OCI-LY3 (cell line): ENCODE data around the gene CFAP251.

Experiments
- EZH2phosphoT487 ChIP-seq: fragments of 200-600 bp; shearing (Covaris generic); IDR thresholded peaks from 2 replicates; pipeline ENCODE4 v1.6.1; 2018; ENCODE audit warnings: antibody characterized with exemption, mixed run types, low read depth
- TF ChIP-seq, protein P1 (sequence below): fragments of 200-600, 300-600 bp; sonication (generic); IDR thresholded peaks from 2 replicates; pipeline ENCODE4 v1.5.1; 2014; ENCODE audit warnings: antibody characterized with exemption, low read length, low read depth

DNA sequence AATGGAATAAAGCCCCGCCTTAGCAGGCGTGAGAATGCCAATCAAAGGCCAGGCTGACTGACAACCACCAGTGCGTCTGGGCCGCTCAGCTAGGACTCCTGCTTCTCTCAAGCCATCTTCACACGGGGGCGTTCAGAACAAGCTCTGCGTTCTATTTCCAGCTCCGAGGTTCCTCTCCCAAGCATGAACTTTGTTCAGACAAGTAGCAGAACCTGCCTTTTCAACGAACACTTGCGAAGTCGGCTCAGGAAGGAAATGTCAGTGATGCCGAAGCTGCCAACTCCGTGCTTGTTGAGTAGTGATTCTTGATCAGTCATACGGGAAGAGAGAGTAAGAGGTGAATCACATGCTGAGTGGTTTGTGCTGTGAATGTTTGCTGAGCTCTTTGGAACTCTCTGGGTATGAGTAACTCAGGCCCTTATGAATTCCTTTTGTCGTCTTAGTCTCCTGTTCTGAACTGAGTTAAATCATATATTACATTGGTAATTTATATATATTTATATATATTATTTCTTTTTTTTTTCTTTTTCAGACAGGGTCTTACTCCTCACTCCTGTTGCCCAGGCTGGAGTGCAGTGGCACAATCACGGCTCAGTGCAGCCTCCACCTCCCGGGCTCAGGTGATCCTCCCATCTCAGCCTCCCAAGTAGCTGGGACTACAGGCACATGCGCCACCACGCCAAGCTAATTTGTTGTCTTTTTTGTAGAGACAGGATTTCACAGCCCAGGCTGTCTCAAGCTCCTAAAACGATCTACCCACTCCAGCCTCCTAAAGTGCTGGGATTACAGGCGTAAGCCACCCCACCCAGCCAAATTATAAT, 73.9 kb downstream of the CFAP251 start:
- TF ChIP-seq, protein P1, sequence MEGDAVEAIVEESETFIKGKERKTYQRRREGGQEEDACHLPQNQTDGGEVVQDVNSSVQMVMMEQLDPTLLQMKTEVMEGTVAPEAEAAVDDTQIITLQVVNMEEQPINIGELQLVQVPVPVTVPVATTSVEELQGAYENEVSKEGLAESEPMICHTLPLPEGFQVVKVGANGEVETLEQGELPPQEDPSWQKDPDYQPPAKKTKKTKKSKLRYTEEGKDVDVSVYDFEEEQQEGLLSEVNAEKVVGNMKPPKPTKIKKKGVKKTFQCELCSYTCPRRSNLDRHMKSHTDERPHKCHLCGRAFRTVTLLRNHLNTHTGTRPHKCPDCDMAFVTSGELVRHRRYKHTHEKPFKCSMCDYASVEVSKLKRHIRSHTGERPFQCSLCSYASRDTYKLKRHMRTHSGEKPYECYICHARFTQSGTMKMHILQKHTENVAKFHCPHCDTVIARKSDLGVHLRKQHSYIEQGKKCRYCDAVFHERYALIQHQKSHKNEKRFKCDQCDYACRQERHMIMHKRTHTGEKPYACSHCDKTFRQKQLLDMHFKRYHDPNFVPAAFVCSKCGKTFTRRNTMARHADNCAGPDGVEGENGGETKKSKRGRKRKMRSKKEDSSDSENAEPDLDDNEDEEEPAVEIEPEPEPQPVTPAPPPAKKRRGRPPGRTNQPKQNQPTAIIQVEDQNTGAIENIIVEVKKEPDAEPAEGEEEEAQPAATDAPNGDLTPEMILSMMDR, result no peak
- TF ChIP-seq EZH2phosphoT487, result no peak
